ENCODE measurements around the gene NAIF1.
A peak's percentile ranks its signal among the peaks of the same experiment; 100 is the strongest.

NAIF1 gene

GRCh38 chr9:128068386-128069205 lies 1.5 kb upstream of the NAIF1 start:
- DNase-seq = peak; percentile 70 to 79
- TF ChIP-seq POLR2A (IDR thresholded peaks at IDR 0.05; ENCODE audit: low read length) = no peak
- no peak for TF ChIP-seq GATA1 (IDR thresholded peaks at IDR 0.05; ENCODE audit: low read depth, low read length)

GRCh38 chr9:128067645-128068385 lies 695 bp upstream of the NAIF1 start, which contains the start of gene SLC25A25:
Gene SLC25A25 (plus strand): TSS chr9:128068232. CDS start chr9:128068320, 88 bp downstream.
- peak; percentile 99 to 100 for DNase-seq
- peak; percentile 74 for TF ChIP-seq POLR2A (IDR thresholded peaks at IDR 0.05; ENCODE audit: low read length)
- no peak for TF ChIP-seq GATA1 (IDR thresholded peaks at IDR 0.05; ENCODE audit: low read depth, low read length)

- DNase-seq = no peak
- no peak for TF ChIP-seq POLR2A (IDR thresholded peaks at IDR 0.05; ENCODE audit: low read length)
- TF ChIP-seq GATA1 (IDR thresholded peaks at IDR 0.05; ENCODE audit: low read depth, low read length) = no peak
Observed at GRCh38 chr9:128065907-128066712, 1.0 kb downstream of the NAIF1 start.

- DNase-seq = no peak
- no peak for TF ChIP-seq POLR2A (IDR thresholded peaks at IDR 0.05; ENCODE audit: low read length)
- TF ChIP-seq GATA1 (IDR thresholded peaks at IDR 0.05; ENCODE audit: low read depth, low read length) = no peak
Observed at GRCh38 chr9:128062846-128063831, 4.0 kb downstream of the NAIF1 start.

GRCh38 chr9:128062279-128062678 lies 4.8 kb downstream of the NAIF1 start:
- TF ChIP-seq POLR2A (IDR thresholded peaks at IDR 0.05; ENCODE audit: low read length) (no peak), GATA1 (IDR thresholded peaks at IDR 0.05; ENCODE audit: low read depth, low read length) (no peak)
- no peak for DNase-seq

GRCh38 chr9:128061275-128061960 lies 5.7 kb downstream of the NAIF1 start:
- TF ChIP-seq POLR2A (IDR thresholded peaks at IDR 0.05; ENCODE audit: low read length) (no peak), GATA1 (IDR thresholded peaks at IDR 0.05; ENCODE audit: low read depth, low read length) (no peak)
- no peak for DNase-seq

- no peak for TF ChIP-seq POLR2A (IDR thresholded peaks at IDR 0.05; ENCODE audit: low read length)
- no peak for DNase-seq
Observed at GRCh38 chr9:128059365-128059983, 7.6 kb downstream of the NAIF1 start.

- no peak for DNase-seq
- TF ChIP-seq POLR2A (IDR thresholded peaks at IDR 0.05; ENCODE audit: low read length) (no peak), GATA1 (IDR thresholded peaks at IDR 0.05; ENCODE audit: low read depth, low read length) (no peak)
Observed at GRCh38 chr9:128057724-128058409, 9.3 kb downstream of the NAIF1 start.

GRCh38 chr9:128056887-128057723 lies 10.0 kb downstream of the NAIF1 start:
- DNase-seq = no peak
- TF ChIP-seq GATA1 (IDR thresholded peaks at IDR 0.05; ENCODE audit: low read depth, low read length) = no peak
- no peak for TF ChIP-seq POLR2A (IDR thresholded peaks at IDR 0.05; ENCODE audit: low read length)

GRCh38 chr9:128056086-128056485 lies 11.0 kb downstream of the NAIF1 start:
- no peak for DNase-seq

More at GRCh38 chr9:128056086-128056485, 11.0 kb downstream of the NAIF1 start:
- no peak for TF ChIP-seq POLR2A (IDR thresholded peaks at IDR 0.05; ENCODE audit: low read length)
- no peak for TF ChIP-seq GATA1 (IDR thresholded peaks at IDR 0.05; ENCODE audit: low read depth, low read length)

All from erythroblast (primary cell).